Measurements from ENCODE around the gene ADPGK.

ADPGK gene

GRCh38 chr15:72792431-72792830 lies 8.9 kb upstream of the ADPGK start:
- DNase-seq (ENCODE audit: low read depth, low spot score), result no peak
- H3K27ac ChIP-seq, result no peak overlapping the region

- no peak overlapping the region for H3K27ac ChIP-seq
- DNase-seq (ENCODE audit: low read depth, low spot score), result no peak
Observed at GRCh38 chr15:72790302-72790910, 6.8 kb upstream of the ADPGK start.

DNA sequence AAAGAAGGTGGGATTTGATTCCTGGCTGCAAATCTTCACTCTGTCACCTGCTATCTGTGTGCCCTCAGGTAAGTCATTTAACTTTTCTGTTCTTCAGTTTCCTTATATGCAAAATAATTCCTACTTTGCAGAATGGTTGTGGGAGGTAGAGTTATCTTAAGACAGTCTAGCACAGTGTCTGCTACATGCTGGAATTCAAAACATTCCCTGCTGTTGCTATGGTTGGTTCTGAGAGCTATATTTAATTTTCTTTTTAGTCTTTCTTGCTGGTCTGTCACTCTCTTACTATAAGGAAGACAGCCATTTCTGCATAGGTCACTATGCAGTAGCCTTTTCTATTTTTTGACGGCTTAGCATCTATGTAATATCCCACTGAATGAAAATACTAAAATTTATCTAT lies 4.0 kb upstream of the ADPGK start:
- H3K27ac ChIP-seq, result no peak overlapping the region

GRCh38 chr15:72786676-72787345 lies 3.3 kb upstream of the ADPGK start:
- no peak for DNase-seq (ENCODE audit: low read depth, low spot score)
- H3K27ac ChIP-seq, result no peak overlapping the region

More for the DNA sequence above, 4.0 kb upstream of the ADPGK start:
- no peak for DNase-seq (ENCODE audit: low read depth, low spot score)

GRCh38 chr15:72786242-72786641 lies 2.7 kb upstream of the ADPGK start:
- no peak for DNase-seq (ENCODE audit: low read depth, low spot score)
- H3K27ac ChIP-seq, result no peak overlapping the region

DNA sequence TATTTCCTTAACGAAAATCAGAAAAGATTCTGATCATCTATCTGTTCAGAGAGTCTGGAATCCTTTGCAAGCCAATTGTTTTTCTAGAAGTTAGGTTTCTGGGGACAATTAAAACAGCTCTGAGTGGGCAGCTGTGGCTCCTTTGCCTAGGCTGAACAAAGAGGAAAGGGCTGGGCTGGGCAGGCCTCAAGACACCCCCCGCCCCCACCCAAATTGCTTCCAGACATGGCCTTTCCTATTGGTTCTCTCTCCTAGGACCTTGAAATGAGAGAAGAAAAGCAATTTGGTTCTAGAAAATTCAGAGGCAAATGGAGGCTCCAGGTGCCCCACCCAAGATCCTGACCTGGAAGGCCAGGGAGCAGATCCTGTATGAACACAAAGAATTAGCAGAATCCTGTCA lies 2.3 kb upstream of the ADPGK start:
- H3K27ac ChIP-seq, result no peak overlapping the region
- no peak for DNase-seq (ENCODE audit: low read depth, low spot score)

DNA sequence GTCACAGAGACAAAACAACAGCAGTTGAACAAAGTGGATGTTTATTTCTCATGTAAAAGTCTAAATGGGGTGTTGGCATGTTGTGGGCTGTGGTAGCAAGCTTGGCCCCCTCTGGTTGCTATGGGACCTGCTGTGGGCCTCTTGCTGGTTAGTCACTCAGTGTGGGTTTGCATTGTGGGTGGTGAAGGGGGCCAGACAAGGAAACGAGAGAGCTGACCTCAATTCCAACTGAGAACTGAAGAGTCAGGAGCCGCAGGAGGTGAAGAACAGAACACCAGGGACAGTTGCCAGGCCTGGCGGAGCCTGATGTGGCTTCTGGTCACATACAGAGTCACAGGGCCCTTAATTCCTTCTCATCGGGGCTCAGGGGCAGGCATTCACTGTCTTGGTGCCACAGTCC lies 1.9 kb upstream of the ADPGK start:
- DNase-seq (ENCODE audit: low read depth, low spot score), result no peak
- H3K27ac ChIP-seq, result no peak overlapping the region

- H3K27ac ChIP-seq, result peak overlapping the region; percentile 75
- no peak for DNase-seq (ENCODE audit: low read depth, low spot score)
Observed at GRCh38 chr15:72784456-72784876, 908 bp upstream of the ADPGK start.

DNA sequence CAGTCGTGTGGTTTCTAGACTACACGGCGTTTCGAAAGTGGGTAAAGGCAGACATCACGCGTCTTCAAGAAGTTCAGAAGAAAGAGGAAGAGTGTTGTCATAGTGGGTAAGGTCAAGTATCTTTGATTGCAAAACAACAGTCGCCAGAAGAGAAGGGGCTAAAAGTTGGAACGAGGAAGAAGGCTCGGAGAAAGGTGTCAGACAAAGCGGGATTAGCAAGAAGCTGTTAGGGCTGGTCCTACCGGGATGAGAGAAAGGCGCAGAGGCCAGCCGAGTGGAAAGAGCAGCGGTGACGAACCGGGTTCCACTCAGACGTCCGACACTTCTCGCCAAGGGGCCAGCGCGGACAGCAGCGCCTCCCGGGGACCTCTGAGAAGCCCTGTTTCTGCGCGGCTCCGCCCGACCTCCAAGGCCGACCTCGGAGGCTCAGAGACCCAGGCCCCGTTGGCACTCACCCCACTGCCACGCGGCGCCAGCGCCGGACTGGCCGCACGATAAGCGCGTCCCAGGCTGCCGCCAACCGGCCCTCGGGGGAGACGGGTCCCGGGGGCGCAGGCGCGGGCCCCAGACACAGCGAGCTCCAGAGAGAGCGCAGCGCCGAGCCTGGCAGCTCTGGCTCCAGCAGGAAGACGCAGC lies 436 bp downstream of the ADPGK start:
- peak overlapping the region; percentile 75 for H3K27ac ChIP-seq
- no peak for DNase-seq (ENCODE audit: low read depth, low spot score)

GRCh38 chr15:72782274-72783003 lies 1.1 kb downstream of the ADPGK start:
- H3K27ac ChIP-seq, result no peak overlapping the region
- no peak for DNase-seq (ENCODE audit: low read depth, low spot score)

DNA sequence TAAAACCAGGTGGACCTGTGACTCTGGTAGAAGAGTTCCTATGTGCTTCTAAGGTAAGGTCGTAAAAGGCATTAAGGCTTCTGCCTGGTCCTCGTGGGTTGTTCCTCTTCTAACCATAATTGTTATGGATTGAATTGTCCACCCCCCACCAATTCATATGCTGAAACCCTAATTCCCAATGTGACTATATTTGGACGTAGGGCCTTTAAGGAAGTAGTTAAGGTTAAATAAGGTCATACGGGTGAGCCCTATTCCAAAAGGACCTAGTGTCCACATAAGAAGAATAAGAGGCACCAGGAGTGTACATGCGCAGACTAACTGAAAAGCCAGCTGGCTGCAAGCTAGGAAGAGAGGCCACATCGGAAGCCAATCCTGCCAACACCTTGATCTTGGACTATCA lies 1.9 kb downstream of the ADPGK start:
- DNase-seq (ENCODE audit: low read depth, low spot score), result no peak
- no peak overlapping the region for H3K27ac ChIP-seq

DNA sequence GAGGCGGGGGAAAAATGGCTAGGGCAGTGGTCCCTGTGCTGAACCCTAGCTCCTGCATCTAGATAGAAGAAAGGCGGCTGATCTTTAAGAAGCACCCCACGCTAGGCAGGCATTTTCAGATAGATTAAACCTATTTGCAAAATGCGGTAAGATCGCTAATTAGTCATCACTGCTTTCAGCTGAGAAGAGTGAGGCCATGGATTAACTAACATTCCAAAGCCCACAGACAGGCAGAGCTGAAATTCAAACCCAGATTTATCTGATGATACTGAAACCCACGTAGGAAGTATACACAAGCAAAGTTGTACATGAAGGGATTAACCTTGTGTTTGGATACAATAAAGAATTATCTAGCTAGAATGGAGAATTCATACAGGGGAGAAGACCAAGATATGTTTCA lies 4.8 kb downstream of the ADPGK start:
- no peak for DNase-seq (ENCODE audit: low read depth, low spot score)
- H3K27ac ChIP-seq, result no peak overlapping the region

DNA sequence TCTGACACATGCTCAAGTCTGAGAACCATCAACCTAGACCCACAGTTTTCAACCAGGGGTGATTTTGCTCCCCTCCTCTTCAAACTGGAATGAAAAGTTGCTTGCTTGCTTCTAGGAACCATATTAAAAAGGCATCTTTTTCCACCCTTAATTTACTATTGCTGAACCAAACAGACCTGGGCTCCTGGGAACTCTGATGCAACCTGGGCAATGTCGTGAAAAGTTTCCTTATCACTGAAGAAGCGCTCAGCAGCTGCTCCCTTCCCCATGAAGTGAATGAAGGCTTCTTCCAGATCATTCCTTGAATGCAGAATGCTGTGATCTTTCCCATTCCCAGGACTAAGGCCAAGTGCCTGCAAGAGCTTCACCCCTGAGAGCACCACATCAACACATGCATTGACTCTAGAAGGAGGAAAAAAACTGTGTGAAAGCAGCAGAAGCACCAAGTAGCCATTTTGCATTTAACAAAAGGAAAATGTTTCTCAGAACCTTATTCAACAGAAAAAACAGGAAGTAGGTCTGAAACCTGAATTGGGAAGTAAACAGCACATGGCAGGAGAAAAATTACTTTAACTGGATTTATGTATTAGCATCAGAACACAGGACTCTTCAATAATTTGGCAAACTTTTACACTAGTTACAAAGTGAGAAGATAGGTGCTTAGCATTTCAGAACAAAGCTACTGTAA lies 8.7 kb downstream of the ADPGK start:
- DNase-seq (ENCODE audit: low read depth, low spot score), result no peak
- no peak overlapping the region for H3K27ac ChIP-seq

DNA sequence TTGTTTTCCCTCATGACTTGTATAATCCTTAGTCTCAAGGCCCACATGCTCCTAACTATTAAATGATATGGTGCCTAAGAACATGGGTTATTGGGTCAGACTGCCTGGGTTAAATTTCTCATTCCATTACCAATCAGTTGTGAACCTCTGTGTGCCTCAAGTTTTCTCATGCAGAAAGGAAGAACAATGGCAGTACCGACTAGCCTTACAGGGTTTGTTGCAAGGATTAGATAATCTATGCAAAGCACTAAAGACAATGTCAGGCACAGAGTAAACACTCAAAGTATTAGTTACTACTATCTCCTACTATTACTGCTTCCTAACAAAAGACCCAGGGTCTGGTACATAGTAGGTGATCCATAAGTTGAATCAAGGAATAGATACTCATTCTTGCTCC lies 12.2 kb downstream of the ADPGK start:
- no peak overlapping the region for H3K27ac ChIP-seq
- DNase-seq (ENCODE audit: low read depth, low spot score), result no peak

DNA sequence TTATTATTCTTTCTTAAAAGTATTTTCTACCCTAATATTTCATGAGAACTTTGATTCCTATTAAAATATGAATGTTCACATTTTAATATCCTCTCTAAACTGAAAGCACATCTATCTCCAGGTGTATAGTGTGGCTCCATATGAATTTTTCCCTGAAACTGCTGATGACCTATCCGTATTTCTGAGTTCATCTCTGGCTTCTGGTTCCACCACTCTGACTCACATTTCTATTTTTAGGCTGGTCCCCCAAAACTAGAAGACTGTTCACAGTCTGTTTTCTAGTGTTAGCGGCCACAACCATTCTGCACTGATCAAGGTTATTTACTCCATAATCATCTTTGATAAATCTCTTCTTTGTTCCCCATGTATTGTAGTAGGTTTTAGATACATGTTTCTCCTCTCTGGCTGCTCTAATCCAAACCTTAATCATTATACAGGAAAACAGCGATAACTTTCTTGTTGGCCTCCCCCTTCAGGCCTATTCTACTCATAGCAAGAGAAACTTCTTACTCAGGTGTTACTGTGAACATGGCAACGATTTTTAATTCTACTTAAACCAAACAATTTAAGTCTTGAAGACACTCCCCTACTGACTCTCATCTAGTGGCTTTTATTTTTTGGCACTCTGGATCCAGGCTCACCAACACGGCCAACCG lies 12.8 kb downstream of the ADPGK start:
- H3K27ac ChIP-seq, result no peak overlapping the region
- DNase-seq (ENCODE audit: low read depth, low spot score), result no peak

DNA sequence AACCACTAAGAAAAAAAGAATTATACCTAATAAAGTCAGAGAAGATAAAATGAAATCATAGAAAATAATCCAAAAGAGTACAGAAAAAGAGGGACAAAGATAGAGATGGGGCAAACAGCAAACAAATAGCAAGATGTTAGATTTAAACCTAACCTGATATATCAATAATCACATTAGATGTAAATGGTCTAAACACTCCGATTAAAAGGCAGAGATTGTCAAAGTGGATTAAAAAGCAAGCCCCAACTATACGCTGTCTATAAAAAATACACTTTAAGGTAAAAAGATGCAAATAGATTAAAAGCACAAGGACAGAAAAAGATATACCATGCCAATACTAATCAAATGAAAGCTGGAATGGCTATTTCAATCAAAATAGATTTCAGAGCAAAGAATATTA lies 16.8 kb downstream of the ADPGK start:
- no peak overlapping the region for H3K27ac ChIP-seq
- no peak for DNase-seq (ENCODE audit: low read depth, low spot score)

GRCh38 chr15:72766025-72766424 lies 17.5 kb downstream of the ADPGK start:
- no peak overlapping the region for H3K27ac ChIP-seq

DNA sequence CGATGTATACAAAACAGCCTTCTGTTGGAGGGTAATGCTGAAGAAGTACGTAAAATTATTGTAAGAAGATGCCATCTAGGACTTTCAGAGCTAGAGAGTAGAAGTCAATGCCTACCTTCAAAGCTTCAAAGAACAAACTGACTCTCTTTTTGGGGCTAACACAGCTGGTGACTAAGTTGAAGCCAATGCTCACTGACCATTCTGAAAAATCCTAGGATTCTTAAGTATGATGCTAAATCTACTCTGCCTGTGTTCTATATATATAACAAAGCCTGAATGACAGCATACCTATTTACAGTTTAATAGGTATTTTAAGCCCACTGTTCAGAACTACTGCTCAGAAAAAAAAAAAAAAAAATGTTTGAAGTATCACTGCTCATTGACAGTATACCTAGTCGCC lies 18.9 kb downstream of the ADPGK start:
- H3K27ac ChIP-seq, result no peak overlapping the region
- no peak for DNase-seq (ENCODE audit: low read depth, low spot score)

More at GRCh38 chr15:72766025-72766424, 17.5 kb downstream of the ADPGK start:
- DNase-seq (ENCODE audit: low read depth, low spot score), result no peak

GRCh38 chr15:72760590-72761260 lies 22.8 kb downstream of the ADPGK start:
- DNase-seq (ENCODE audit: low read depth, low spot score), result no peak

More at GRCh38 chr15:72760590-72761260, 22.8 kb downstream of the ADPGK start:
- H3K27ac ChIP-seq, result no peak overlapping the region

Data from epithelial cell of prostate (primary cell).